GM19395 (cell line): ENCODE measurements around the gene NOXO1.

Experiments
- ATAC-seq: cut with Tn5 transposase; IDR thresholded peaks from one replicate; pipeline ENCODE4 v1.9.1; 2021; ENCODE audit warnings: mild to moderate bottlenecking, moderate library complexity; ENCODE audit not compliant: unreplicated experiment

NOXO1 gene

GRCh38 chr16:1998360-1998835, 17.1 kb upstream of the NOXO1 start:
- ATAC-seq, result no peak

DNA sequence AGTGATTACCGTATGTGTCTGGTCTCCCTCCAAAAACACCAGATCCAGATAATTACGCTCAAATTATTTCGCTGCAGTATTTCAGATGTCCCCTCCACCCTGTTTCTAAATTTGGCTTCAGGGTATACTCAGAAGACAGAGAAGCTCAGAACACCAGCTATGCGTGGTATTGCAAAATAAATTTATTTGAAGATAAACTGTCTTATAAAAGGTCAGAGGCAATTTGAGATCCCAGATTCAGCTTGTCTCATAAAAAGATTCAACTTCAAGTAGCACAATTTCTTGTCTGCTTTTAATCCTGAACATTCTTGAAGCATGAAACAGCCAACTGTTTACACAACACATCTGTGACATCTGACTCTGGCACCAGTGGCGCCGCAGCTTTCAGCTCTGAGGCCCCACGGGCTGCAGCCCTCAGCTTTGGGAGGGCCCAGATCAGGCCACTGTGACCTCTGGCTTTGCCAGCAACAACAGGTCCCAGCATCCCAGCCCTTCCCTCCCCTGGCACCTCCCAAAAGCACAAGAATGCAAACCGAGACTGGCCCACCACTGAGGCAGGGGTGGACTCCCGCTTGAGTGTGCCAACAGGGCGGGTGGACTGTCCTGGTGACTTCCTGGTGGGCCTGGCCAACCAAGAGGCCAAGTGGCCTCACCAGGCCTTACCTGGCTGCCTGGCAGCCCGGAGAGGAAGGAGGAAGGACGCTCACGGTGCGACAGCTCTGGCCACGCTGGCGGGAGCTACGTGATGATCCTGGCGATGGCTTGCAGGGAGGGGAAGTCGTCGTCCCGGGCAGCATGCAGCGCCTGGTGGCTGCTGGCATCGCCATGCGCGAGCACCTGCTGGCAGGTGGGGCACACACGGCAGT, 16.5 kb upstream of the NOXO1 start:
- no peak for ATAC-seq

GRCh38 chr16:1993731-1994131, 12.5 kb upstream of the NOXO1 start:
- ATAC-seq, result no peak

DNA sequence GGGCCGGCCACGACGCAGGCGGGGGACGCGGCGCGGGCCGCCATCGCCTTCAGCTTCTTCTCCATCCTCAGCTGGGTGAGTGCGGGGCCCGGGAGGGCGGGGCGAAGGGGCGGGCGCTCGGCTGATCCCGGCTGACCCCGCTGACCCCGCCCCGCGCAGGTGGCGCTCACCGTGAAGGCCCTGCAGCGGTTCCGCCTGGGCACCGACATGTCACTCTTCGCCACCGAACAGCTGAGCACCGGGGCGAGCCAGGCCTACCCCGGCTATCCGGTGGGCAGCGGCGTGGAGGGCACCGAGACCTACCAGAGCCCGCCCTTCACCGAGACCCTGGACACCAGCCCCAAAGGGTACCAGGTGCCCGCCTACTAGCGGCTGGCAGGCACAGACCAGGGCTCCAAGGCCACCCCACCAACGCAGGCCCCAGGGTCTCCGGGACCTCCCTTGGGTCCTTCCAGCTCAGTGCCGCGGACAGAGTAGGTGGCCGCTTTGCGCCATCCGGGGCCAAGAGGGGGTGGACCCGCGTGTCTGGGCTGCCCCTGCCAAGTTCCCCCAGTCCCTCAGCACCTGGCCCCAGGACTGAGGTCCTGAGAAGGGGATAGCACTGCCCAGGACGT, 11.5 kb upstream of the NOXO1 start:
- ATAC-seq, result no peak

DNA sequence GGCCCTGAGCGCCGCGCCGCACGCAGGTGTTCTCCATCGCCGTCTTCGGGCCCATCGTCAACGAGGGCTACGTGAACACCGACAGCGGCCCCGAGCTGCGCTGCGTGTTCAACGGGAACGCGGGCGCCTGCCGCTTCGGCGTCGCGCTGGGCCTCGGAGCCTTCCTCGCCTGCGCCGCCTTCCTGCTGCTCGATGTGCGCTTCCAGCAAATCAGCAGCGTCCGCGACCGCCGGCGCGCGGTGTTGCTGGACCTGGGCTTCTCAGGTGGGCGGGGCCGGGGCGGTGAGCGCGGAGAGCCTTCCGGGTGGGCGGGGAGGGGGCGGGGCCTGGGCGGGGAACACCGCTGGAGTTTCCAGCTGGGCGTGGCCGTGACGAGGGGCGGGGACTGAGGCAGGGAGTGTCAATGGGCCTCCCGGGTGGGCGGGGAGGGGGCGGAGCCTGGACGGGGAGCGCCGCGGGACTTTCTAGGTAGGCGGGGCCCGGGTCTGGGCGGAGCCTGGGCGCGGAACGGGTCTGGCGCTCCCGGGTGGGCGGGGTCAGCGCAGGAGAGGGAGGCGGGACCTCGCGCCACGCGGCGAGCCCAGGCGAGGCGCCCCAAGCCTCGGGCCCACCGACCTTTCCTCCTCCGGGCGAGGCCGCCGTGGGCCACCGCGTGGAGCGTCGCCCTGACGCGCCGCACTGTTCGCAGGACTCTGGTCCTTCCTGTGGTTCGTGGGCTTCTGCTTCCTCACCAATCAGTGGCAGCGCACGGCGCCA, 10.9 kb upstream of the NOXO1 start:
- peak; percentile 52 for ATAC-seq

DNA sequence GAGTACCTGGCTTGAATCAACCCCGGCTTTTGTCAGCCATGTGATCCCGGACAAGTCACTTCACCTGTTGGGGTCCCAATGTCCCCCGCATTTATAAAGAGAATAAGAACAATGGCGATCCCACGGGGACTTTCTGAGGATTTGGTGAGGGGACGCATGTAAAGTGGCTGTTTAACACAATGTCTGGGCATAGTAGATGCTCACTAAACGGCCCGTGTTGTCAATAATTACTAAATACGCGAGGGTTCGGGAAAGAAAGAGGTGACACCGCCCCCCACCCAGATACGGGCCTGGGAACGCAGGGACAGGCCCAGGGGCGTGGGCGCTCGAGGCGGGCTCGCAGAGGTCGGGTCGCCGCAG, 10.3 kb upstream of the NOXO1 start:
- ATAC-seq, result no peak

GRCh38 chr16:1991135-1991551, 9.9 kb upstream of the NOXO1 start:
- ATAC-seq, result no peak

GRCh38 chr16:1990351-1991134, 9.3 kb upstream of the NOXO1 start:
- no peak for ATAC-seq

DNA sequence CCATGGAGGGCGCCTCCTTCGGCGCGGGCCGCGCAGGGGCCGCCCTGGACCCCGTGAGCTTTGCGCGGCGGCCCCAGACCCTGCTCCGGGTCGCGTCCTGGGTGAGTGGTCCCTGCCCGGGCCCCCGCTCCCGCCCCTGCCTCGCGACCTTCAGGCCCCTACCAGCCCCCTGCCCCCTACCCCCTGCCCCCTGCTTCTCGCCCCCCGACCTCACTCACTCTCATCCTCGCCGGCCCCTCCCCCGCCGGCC, 8.8 kb upstream of the NOXO1 start:
- ATAC-seq, result no peak

- no peak for ATAC-seq
These were observed 8.2 kb upstream of the NOXO1 start, which contains the start of gene SYNGR3 for GRCh38 chr16:1989209-1990100. SYNGR3 (plus strand) TSS chr16:1989970; CDS start chr16:1990103, 133 bp downstream.

- ATAC-seq, result no peak
These were observed 5.9 kb upstream of the NOXO1 start for GRCh38 chr16:1987198-1987597.

DNA sequence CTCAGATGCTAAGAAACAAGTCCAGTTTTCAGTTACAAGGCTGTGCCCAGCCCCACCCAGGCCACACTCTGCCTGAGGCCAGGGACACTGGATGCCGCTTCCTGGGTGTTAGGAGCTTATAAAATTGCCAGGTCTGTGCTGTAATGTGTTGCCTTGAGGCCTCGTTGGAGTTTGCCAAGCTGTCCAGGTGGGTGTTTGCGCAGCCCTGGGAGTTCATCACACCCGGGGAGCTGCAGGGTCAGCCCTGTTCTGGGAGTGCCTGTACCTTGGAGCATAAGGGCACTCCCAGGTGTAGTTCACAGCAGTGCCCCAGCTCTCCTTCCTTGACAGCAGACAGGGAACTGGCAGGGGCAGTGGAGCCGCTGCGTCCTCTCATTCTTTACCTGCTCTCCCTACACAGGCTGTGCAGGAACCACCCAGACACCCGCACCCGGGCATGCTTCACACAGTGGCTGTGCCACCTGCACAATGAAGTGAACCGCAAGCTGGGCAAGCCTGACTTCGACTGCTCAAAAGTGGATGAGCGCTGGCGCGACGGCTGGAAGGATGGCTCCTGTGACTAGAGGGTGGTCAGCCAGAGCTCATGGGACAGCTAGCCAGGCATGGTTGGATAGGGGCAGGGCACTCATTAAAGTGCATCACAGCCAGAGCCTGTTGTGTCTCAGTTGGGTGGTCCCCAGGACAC, 4.3 kb upstream of the NOXO1 start:
- no peak for ATAC-seq

DNA sequence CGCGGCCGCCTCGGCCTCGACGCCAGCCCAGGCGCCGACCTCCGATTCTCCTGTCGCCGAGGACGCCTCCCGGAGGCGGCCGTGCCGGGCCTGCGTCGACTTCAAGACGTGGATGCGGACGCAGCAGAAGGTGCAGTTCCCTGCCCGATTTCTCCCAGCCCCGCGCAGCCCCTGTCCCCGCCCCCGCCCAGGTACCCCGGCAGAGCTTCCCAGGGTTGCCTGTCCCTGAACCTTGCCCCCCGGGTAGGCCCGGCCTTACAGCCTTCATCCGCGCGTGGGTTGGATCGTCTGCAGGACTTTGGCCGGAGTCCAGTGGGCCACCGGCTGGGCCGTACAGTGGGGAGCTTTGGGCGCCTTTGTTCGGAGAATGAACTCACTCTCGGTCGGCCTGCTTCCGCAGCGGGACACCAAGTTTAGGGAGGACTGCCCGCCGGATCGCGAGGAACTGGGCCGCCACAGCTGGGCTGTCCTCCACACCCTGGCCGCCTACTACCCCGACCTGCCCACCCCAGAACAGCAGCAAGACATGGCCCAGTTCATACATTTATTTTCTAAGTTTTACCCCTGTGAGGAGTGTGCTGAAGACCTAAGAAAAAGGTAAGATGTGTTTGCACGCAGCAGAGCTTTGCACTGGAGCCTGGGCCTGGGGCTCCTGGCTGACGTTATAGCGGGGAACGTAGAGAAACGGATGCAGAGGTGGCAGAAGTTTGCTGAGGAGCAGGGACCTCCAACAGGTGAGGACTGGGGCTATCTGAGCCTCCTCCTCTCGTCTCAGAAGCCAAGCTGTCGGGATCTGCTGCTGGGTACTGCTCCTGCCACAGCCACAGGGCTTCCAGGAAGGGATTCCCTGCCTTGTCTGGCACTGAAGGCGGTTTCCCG, 3.3 kb upstream of the NOXO1 start:
- peak; percentile 24 for ATAC-seq

DNA sequence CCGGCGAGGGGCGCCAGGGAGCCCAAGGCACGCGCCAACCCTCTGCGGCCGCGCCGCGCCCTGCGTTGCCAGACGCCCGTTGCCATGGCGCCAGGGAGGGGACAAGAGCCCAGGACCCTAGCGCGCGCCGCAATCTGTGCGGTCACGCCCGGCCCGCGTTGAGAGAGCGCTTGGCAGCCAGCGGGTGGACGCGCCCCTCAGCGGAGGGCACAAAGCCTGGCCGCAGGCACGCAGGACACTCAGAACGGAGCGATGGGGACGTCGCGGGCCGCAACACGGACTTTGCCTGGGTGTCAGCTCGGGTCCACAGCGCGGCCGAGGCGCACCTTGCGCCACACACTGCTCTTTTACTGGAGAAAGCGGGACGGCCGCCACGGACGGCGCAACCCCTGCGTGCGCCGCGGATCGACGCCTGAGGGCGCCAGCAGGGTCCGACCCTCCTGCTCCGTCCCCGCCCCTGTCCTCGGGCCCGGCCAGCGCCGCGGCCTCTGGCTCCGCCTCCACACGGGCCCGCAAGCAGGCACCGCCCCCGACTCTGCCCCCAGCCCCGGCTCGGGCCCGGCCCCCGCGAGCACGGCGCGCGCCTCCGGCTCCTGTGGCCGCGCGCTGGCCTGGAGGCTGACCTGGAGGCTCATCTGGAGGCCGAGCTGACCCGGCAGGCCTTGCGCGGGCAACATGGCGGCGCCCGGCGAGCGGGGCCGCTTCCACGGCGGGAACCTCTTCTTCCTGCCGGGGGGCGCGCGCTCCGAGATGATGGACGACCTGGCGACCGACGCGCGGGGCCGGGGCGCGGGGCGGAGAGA, 2.5 kb upstream of the NOXO1 start, which contains the start of gene GFER:
GFER (plus strand) TSS at position 650 of the 803 bp plus-strand sequence; CDS start at position 676, 26 bp downstream.
- ATAC-seq, result peak; percentile 70

GRCh38 chr16:1982991-1983543, 1.8 kb upstream of the NOXO1 start:
- ATAC-seq, result no peak

GRCh38 chr16:1982013-1982433, 754 bp upstream of the NOXO1 start:
- no peak for ATAC-seq

DNA sequence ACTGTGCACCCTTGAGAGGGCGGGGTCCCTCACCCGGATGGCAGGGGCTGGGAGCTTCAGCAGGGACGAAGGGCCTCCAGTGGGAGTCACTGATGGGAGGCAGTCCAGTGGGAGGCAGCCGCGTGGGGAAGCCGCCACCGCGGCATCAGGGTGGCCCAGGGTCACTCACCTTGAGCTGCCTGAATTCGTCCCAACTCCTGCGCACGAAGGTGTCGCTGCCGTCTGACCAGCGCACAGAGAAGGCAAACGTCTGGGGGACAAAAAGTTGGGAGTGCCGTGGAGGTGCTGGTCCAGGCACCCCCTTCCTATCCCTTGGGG, 540 bp downstream of the NOXO1 start:
- no peak for ATAC-seq
